Loucy (cell line): ENCODE results near the gene CAMK2D.

Experiments used
- CTCF ChIP-seq: fragments of 200-600 bp; sonication (generic); conservative IDR thresholded peaks from 2 replicates; pipeline ENCODE4 v1.5.1; 2014; ENCODE audit warnings: mild to moderate bottlenecking, antibody characterized with exemption, low read length
- EZH2phosphoT487 ChIP-seq: fragments of 200-600 bp; IDR thresholded peaks from 2 replicates; pipeline ENCODE4 v1.6.1; 2018; ENCODE audit warnings: antibody characterized with exemption, mild to moderate bottlenecking, moderate library complexity, borderline replicate concordance

- no peak for TF ChIP-seq CTCF
- TF ChIP-seq EZH2phosphoT487, result no peak
Measured at GRCh38 chr4:113659127-113659526, 102.4 kb downstream of the CAMK2D start.
